GM12878 (cell line): ENCODE results near the gene LEKR1. TPM values are rescaled to one million over a fixed set of nuclear protein-coding genes. Genes with fewer than 3 reads are reported as not detected.

Experiments used
- ATAC-seq: fragments of 200-7000 bp; cut with Tn5 transposase; 3 replicates; pipeline ENCODE4 v1.9.1; 2020; ENCODE audit warnings: mild to moderate bottlenecking, moderate library complexity
- BruUV-seq: library from RNA; stranded (reverse); fragments of 400-500 nt; replicated peaks from 2 replicates; lab custom pipeline; 2021; lab: Mats Ljungman, UMichigan
- CTCF ChIA-PET: fragments of 300-600 bp; sonication (Branson Sonifier 250); formaldehyde crosslinking; extraction: SDS; loops from one replicate; lab custom pipeline; 2021; ENCODE audit warnings: inconsistent platforms; lab: Yijun Ruan, JAX
- POLR2A ChIA-PET: fragments of 350-600 bp; formaldehyde crosslinking; extraction: SDS; loops from one replicate; lab custom pipeline; 2021; ENCODE audit warnings: inconsistent platforms; lab: Charles Lee
- RAD21 ChIA-PET: fragments of 300-600 bp; sonication (Branson Sonifier 250); formaldehyde crosslinking; loops from one replicate; lab custom pipeline; 2023; ENCODE audit warnings: antibody characterized with exemption; ENCODE audit not compliant: unreplicated experiment; lab: Charles Lee
- SMC1A ChIA-PET: fragments of 300-600 bp; sonication (Branson Sonifier 250); formaldehyde crosslinking; loops from one replicate; lab custom pipeline; 2023; ENCODE audit not compliant: unreplicated experiment, uncharacterized antibody; lab: Charles Lee
- DNase-seq: peaks from one replicate; pipeline ENCODE4 v3.0.0-alpha.2; 2011; ENCODE audit warnings: low read depth, low spot score
- FAIRE-seq: peaks from 3 replicates; lab custom pipeline; 2011; peaks lifted over from hg19 to GRCh38; lab: Jason Lieb, UNC
- H2AFZ ChIP-seq: 2 replicates; pipeline ENCODE4 v1.6.0; 2011; ENCODE audit warnings: low read depth, low read length, control low read depth; ENCODE audit not compliant: control insufficient read depth
- H3K27ac ChIP-seq: 2 replicates; pipeline ENCODE4 v1.5.1; 2011; ENCODE audit warnings: control low read depth; ENCODE audit not compliant: control insufficient read depth, insufficient read depth
- H3K27me3 ChIP-seq, 2 experiments: replicated peaks in 1 of 2; 2 replicates each; pipeline versions ENCODE4 v1.6.0 to v1.6.1; 2011; ENCODE audit warnings: low read length in 1 of 2; ENCODE audit not compliant: control insufficient read depth in 2 of 2, insufficient read depth in 2 of 2
- H3K36me3 ChIP-seq, 2 experiments: 2 replicates each; pipeline ENCODE4 v1.5.1; 2011; ENCODE audit warnings: low read length in 1 of 2; ENCODE audit not compliant: control insufficient read depth in 2 of 2, insufficient read depth in 2 of 2
- H3K4me1 ChIP-seq: 2 replicates; pipeline ENCODE4 v1.6.1; 2011; ENCODE audit warnings: mild to moderate bottlenecking, low read length, moderate library complexity, mixed read lengths; ENCODE audit not compliant: control insufficient read depth, insufficient read depth
- H3K4me2 ChIP-seq: 2 replicates; pipeline ENCODE4 v1.6.0; 2011; ENCODE audit warnings: control low read depth; ENCODE audit not compliant: control insufficient read depth, insufficient read depth
- H3K4me3 ChIP-seq: fragments of 200-600 bp; sonication (generic); 2 replicates; pipeline ENCODE4 v1.5.1; 2016
- H3K79me2 ChIP-seq: 2 replicates; pipeline ENCODE4 v1.6.0; 2011; ENCODE audit warnings: low read length; ENCODE audit not compliant: control insufficient read depth, insufficient read depth
- H3K9ac ChIP-seq: 2 replicates; pipeline ENCODE4 v1.8.0; 2011; ENCODE audit warnings: low read length, control low read depth, mixed read lengths; ENCODE audit not compliant: control insufficient read depth, insufficient read depth
- H3K9me3 ChIP-seq: replicated peaks from 3 replicates; pipeline ENCODE4 v1.5.1; 2011; ENCODE audit warnings: mild to moderate bottlenecking, low read length; ENCODE audit not compliant: control insufficient read depth, insufficient read depth
- H4K20me1 ChIP-seq: 2 replicates; pipeline ENCODE4 v1.6.0; 2011; ENCODE audit not compliant: control insufficient read depth, insufficient read depth
- BMI1 ChIP-seq: fragments of 450-650 bp; IDR thresholded peaks from 2 replicates; pipeline ENCODE4 v1.6.1; 2016; ENCODE audit warnings: mild to moderate bottlenecking, moderate library complexity, borderline replicate concordance
- CBX5 ChIP-seq: sonication (generic); IDR thresholded peaks from 2 replicates; pipeline ENCODE4 v1.6.1; 2016; ENCODE audit warnings: low read depth, moderate library complexity, mild to moderate bottlenecking, inconsistent platforms
- EZH2 ChIP-seq: IDR thresholded peaks from 2 replicates; pipeline ENCODE4 v1.6.1; 2012; ENCODE audit warnings: low read depth, mild to moderate bottlenecking, control low read depth, inconsistent platforms, low read length, borderline replicate concordance; ENCODE audit not compliant: control insufficient read depth
- MYC ChIP-seq: IDR thresholded peaks from 2 replicates; pipeline ENCODE4 v1.6.1; 2011; ENCODE audit warnings: mild to moderate bottlenecking, low read length, moderate library complexity, inconsistent platforms; ENCODE audit not compliant: insufficient read depth, insufficient replicate concordance, insufficient read length, severe bottlenecking
- PAX8 ChIP-seq: fragments of 450-650 bp; IDR thresholded peaks from 2 replicates; pipeline ENCODE4 v1.6.1; 2017; ENCODE audit warnings: mild to moderate bottlenecking, moderate library complexity
- POLR2A ChIP-seq: IDR thresholded peaks from 2 replicates; pipeline ENCODE4 v1.6.1; 2011; ENCODE audit warnings: low read depth, mild to moderate bottlenecking, low read length
- RAD21 ChIP-seq: IDR thresholded peaks from 2 replicates; pipeline ENCODE4 v1.6.1; 2011; ENCODE audit warnings: mild to moderate bottlenecking, low read depth, low read length, moderate library complexity; ENCODE audit not compliant: insufficient read depth
- REST ChIP-seq: IDR thresholded peaks from 2 replicates; pipeline ENCODE4 v1.6.1; 2012; ENCODE audit warnings: mild to moderate bottlenecking, low read depth, low read length
- ZSCAN29 ChIP-seq: fragments of 450-650 bp; IDR thresholded peaks from 2 replicates; pipeline ENCODE4 v1.6.1; 2017; ENCODE audit warnings: mild to moderate bottlenecking, moderate library complexity
- in situ Hi-C: fragments of 300-500 bp; cut with MboI; formaldehyde crosslinking; loops from 9 replicates; pipeline ENCODE4 v1.14.3; 2018; ENCODE audit warnings: mixed read lengths
- intact Hi-C: fragments of 100-400 bp; cut with micrococcal nuclease; formaldehyde crosslinking; loops from one replicate; pipeline ENCODE4 v1.14.2; 2022; ENCODE audit not compliant: unreplicated experiment
- polyA plus RNA-seq, 11 experiments: library from polyadenylated mRNA; depleted of rRNA in 4 of 11; unstranded in 6 of 11; stranded (reverse) in 5 of 11; fragments of >200 nt; fragmentation: Nextera tagmentation in 4 of 11; fragmentation: Illumina TruSeq in 1 of 11; extraction: Ambion mirVana in 4 of 11; extraction: Trizol in 1 of 11; gene quantifications; 1 replicate in 1 of 11; 2 replicates in 10 of 11; pipeline versions ENCODE4 v1.2.1 to v1.2.3, GENCODE V29; 2011 to 2016; ENCODE audit warnings: inconsistent platforms in 2 of 11, missing spikeins in 2 of 11, low read depth in 1 of 11
- total RNA-seq, 4 experiments: library from RNA; depleted of rRNA in 3 of 4; stranded (reverse); fragments of >200 nt in 3 of 4; fragmentation: Illumina TruSeq in 1 of 4; extraction: Trizol in 1 of 4; gene quantifications; 2 replicates each; pipeline versions ENCODE4 v1.2.1 to v1.2.3, GENCODE V29; 2013 to 2021

LEKR1 gene
- total and polyA plus RNA-seq, 10 of the 15 experiments (the other 5 are each of a cell fraction or from before 2014, with no cell fraction given) = 0.48 to 3.2 (median 1.3) TPM

DNA sequence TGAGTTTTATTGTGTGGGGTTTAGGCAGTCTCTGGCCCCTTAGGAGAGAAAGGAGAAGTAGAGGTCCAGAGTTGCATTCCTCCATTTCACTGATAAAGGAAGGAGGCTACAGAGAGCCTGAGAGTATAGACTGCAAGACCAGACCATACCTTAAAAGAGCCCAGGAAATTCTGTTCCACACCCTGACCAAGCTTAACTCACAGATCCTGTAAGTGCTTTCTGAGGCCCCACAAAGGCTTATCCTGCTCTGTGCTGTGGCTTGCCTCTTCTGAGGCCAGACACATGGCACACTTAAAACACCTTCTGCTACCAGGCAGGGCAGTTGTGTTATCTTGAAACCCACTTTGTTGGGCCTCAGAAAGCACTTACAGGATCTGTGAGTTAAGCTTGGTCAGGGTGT, 39.2 kb upstream of the LEKR1 start:
- DNase-seq (no peak), ATAC-seq (no peak), FAIRE-seq (no peak)
- Histone ChIP-seq H3K4me3 (no peak overlapping the region), H3K27me3 (no peaks in the 10 kb centered on the region), H3K9me3 (no peaks in the 10 kb centered on the region), H2AFZ (no peak overlapping the region), H3K9ac (no peak overlapping the region), H3K79me2 (no peaks in the 10 kb centered on the region), H4K20me1 (no peaks in the 10 kb centered on the region), H3K4me2 (no peak overlapping the region), H3K4me1 (no peaks in the 10 kb centered on the region), H3K36me3 (no peaks in the 10 kb centered on the region; a peak in 1 of 4 replicates), H3K27ac (no peak overlapping the region)
- ChIA-PET CTCF (no interaction called here), RAD21 (no interaction called here), SMC1A (no interaction called here), POLR2A (no interaction called here)
- in situ Hi-C loops = no loop called here
- intact Hi-C loops = no loop called here
- TF ChIP-seq CBX5 (no peak), POLR2A (no peak), EZH2 (no peak), MYC (no peak), RAD21 (no peak), PAX8 (no peak), REST (no peak), BMI1 (no peak), ZSCAN29 (no peak)
- BruUV-seq = no TSS peak
